ENCODE measurements around the gene NPM1.

DNA sequence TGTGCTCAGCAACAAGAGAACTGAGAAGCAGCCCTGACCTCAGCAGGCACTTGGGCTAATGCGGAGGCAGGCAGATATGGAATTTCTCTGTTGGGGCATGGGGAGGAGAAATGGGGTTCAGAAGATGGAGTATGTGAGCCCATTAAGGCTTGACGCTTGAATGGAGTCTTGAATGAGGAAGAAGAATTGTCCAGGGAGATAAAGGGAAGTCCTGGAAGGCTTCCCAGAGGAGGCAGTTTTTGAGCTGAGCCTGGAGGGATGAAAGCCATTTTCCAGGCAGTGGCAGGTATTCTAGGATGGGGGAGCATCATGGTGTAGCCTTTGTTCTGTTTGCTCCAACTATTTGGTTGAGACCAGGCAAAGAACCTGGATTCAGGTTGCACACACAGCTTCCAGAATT, 66.3 kb downstream of the NPM1 start:
- no peak for TF ChIP-seq YY1 (IDR thresholded peaks at IDR 0.05; ENCODE audit: insufficient read depth, insufficient read length)
- no peak for TF ChIP-seq ZNF274 (IDR thresholded peaks at IDR 0.05; ENCODE audit: low read depth, low read length)
- no peak for TF ChIP-seq SUZ12 (IDR thresholded peaks at IDR 0.05; ENCODE audit: extremely low read depth, insufficient read depth, insufficient read length)
